ENCODE results near the gene NEURL1B.

DNA sequence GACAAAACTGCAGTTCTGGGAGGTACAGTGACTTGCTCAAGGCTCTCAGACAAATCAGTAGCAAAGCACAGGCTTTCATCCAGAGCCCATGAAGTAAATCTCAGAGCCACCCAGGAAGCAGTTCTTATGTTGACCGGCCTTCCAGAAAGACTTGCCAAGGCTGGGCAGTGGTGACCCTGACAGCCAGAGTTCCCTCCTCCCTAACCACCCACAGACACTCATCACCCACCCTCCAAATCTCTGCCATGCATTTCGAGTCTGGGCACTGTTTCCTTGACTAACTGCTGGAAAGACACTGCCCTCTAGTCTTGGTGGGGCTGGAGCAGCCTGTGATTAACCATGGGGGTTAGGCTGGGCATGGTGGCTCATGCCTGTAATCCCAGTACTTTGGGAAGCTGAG, 21.5 kb downstream of the NEURL1B start:
- TF ChIP-seq, protein P1, sequence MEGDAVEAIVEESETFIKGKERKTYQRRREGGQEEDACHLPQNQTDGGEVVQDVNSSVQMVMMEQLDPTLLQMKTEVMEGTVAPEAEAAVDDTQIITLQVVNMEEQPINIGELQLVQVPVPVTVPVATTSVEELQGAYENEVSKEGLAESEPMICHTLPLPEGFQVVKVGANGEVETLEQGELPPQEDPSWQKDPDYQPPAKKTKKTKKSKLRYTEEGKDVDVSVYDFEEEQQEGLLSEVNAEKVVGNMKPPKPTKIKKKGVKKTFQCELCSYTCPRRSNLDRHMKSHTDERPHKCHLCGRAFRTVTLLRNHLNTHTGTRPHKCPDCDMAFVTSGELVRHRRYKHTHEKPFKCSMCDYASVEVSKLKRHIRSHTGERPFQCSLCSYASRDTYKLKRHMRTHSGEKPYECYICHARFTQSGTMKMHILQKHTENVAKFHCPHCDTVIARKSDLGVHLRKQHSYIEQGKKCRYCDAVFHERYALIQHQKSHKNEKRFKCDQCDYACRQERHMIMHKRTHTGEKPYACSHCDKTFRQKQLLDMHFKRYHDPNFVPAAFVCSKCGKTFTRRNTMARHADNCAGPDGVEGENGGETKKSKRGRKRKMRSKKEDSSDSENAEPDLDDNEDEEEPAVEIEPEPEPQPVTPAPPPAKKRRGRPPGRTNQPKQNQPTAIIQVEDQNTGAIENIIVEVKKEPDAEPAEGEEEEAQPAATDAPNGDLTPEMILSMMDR (conservative IDR thresholded peaks at IDR 0.05; ENCODE audit: low read length): no peak
- no peak for TF ChIP-seq EZH2phosphoT487 (IDR thresholded peaks at IDR 0.05; ENCODE audit: borderline replicate concordance)

All from Loucy (cell line).